A673 (cell line): Measurements from ENCODE around the gene CLCN4. TPM values are rescaled to one million over a fixed set of nuclear protein-coding genes. Genes with fewer than 3 reads are reported as not detected.

Source experiments
- BruUV-seq: library from RNA; stranded (reverse); fragments of 400-500 nt; replicated peaks from 2 replicates; lab custom pipeline; 2021; lab: Mats Ljungman, UMichigan
- CTCF ChIA-PET: fragments of 300-600 bp; sonication (Branson Sonifier 250); formaldehyde crosslinking; loops from one replicate; lab custom pipeline; 2022; ENCODE audit warnings: antibody characterized with exemption; lab: Charles Lee
- POLR2A ChIA-PET: fragments of 300-600 bp; sonication (Branson Sonifier 250); formaldehyde crosslinking; loops from one replicate; lab custom pipeline; 2022; ENCODE audit warnings: antibody characterized with exemption; ENCODE audit not compliant: low non-redundant PET; lab: Charles Lee
- DNase-seq: peaks from one replicate; pipeline ENCODE4 v3.0.0-alpha.2; 2015; ENCODE audit warnings: low spot score
- H3K27ac ChIP-seq: fragments of 200-600 bp; sonication (generic); 2 replicates; pipeline ENCODE4 v1.5.1; 2016; ENCODE audit warnings: mixed run types, low read depth, mild to moderate bottlenecking, mixed read lengths, antibody characterized with exemption, low read length; ENCODE audit not compliant: poor library complexity, severe bottlenecking
- H3K27me3 ChIP-seq: fragments of 200-600 bp; sonication (generic); replicated peaks from 2 replicates; pipeline ENCODE4 v1.6.1; 2017; ENCODE audit warnings: mixed run types, low read depth, mild to moderate bottlenecking, mixed read lengths, antibody characterized with exemption, low read length; ENCODE audit not compliant: insufficient read depth, poor library complexity
- H3K36me3 ChIP-seq: fragments of 200-600 bp; sonication (generic); 2 replicates; pipeline ENCODE4 v1.6.1; 2016; ENCODE audit warnings: mixed run types, mild to moderate bottlenecking, mixed read lengths, antibody characterized with exemption, low read length; ENCODE audit not compliant: insufficient read depth, poor library complexity, severe bottlenecking
- H3K4me1 ChIP-seq: fragments of 200-600 bp; sonication (generic); 2 replicates; pipeline ENCODE4 v1.6.1; 2017; ENCODE audit warnings: mixed run types, mild to moderate bottlenecking, mixed read lengths, antibody characterized with exemption, low read length; ENCODE audit not compliant: insufficient read depth, poor library complexity, severe bottlenecking
- H3K4me3 ChIP-seq: fragments of 200-600 bp; sonication (generic); 2 replicates; pipeline ENCODE4 v1.5.1; 2016; ENCODE audit warnings: low read depth, mixed run types, mild to moderate bottlenecking, mixed read lengths, low read length; ENCODE audit not compliant: poor library complexity, severe bottlenecking
- H3K9me3 ChIP-seq: fragments of 200-600 bp; sonication (generic); 2 replicates; pipeline ENCODE4 v1.6.1; 2016; ENCODE audit warnings: mixed run types, low read depth, mild to moderate bottlenecking, mixed read lengths, antibody characterized with exemption, low read length; ENCODE audit not compliant: poor library complexity, severe bottlenecking
- CTCF ChIP-seq: fragments of 300-800, 200-600 bp; sonication (generic); conservative IDR thresholded peaks from 2 replicates; pipeline ENCODE4 v1.5.1; 2017; ENCODE audit warnings: low read depth, mild to moderate bottlenecking, antibody characterized with exemption, low read length, moderate library complexity, mixed read lengths
- EZH2 ChIP-seq: fragments of 200-600 bp; sonication (generic); IDR thresholded peaks from 2 replicates; pipeline ENCODE4 v1.6.1; 2017; ENCODE audit warnings: borderline replicate concordance, low read depth, mild to moderate bottlenecking, mixed read lengths, antibody characterized with exemption, low read length; ENCODE audit not compliant: poor library complexity, severe bottlenecking
- intact Hi-C: fragments of 100-400 bp; cut with micrococcal nuclease; formaldehyde crosslinking; loops from one replicate; pipeline ENCODE4 v1.10.0; 2022; ENCODE audit not compliant: unreplicated experiment
- total RNA-seq: library from RNA; stranded (reverse); gene quantifications from 2 replicates; pipeline ENCODE4 v1.2.3, GENCODE V29; 2021

CLCN4 gene
- total RNA-seq, 1 experiment from 2014 or later = 1.7 TPM

- ChIA-PET POLR2A (no interaction called here), CTCF (no interaction called here)
- intact Hi-C loops = no loop called here
- Histone ChIP-seq H3K9me3 (no peaks in the 10 kb centered on the region), H3K27ac (no peak overlapping the region), H3K4me1 (no peaks in the 10 kb centered on the region), H3K36me3 (no peaks in the 10 kb centered on the region), H3K4me3 (no peak overlapping the region), H3K27me3 (no peaks in the 10 kb centered on the region)
- no TSS peak for BruUV-seq
- TF ChIP-seq CTCF = no peak
- TF ChIP-seq EZH2 = no peak
- no peak for DNase-seq
Measured at GRCh38 chrX:10259716-10260115, 102.9 kb downstream of the CLCN4 start.

- H3K27me3 ChIP-seq = no peaks in the 10 kb centered on the region
- BruUV-seq = no TSS peak
- no peak overlapping the region for H3K4me3 ChIP-seq
- TF ChIP-seq EZH2 (no peak), CTCF (no peak)
- POLR2A ChIA-PET = no interaction called here
- H3K4me1 ChIP-seq = no peaks in the 10 kb centered on the region
- no peak for DNase-seq
- no peaks in the 10 kb centered on the region for H3K9me3 ChIP-seq
- CTCF ChIA-PET = no interaction called here
- no peaks in the 10 kb centered on the region for H3K36me3 ChIP-seq
- intact Hi-C loops = no loop called here
- H3K27ac ChIP-seq = no peak overlapping the region
Measured at GRCh38 chrX:10265775-10266174, 109.0 kb downstream of the CLCN4 start.

- POLR2A ChIA-PET = no interaction called here
- no peaks in the 10 kb centered on the region for H3K9me3 ChIP-seq
Measured at GRCh38 chrX:10278716-10279115, 121.9 kb downstream of the CLCN4 start.

More at GRCh38 chrX:10278716-10279115, 121.9 kb downstream of the CLCN4 start:
- H3K27me3 ChIP-seq = no peaks in the 10 kb centered on the region
- no peak overlapping the region for H3K27ac ChIP-seq
- no peaks in the 10 kb centered on the region for H3K4me1 ChIP-seq
- DNase-seq = no peak
- H3K4me3 ChIP-seq = no peak overlapping the region
- CTCF ChIA-PET = no interaction called here
- no peaks in the 10 kb centered on the region for H3K36me3 ChIP-seq
- no TSS peak for BruUV-seq
- TF ChIP-seq CTCF (no peak), EZH2 (no peak)
- intact Hi-C loops = no loop called here
